Left hindlimb (tissue), 1 donor: ENCODE results near the gene LMAN1.

ENCODE experiments used
- DNase-seq: peaks from one replicate; pipeline ENCODE4 v3.0.0-alpha.2; 2018

Gene LMAN1

GRCh38 chr18:59300676-59301285, 58.3 kb downstream of the LMAN1 start:
- no peak for DNase-seq

GRCh38 chr18:59298871-59299270, 60.2 kb downstream of the LMAN1 start:
- no peak for DNase-seq

GRCh38 chr18:59293317-59293716, 65.7 kb downstream of the LMAN1 start:
- no peak for DNase-seq

GRCh38 chr18:59286341-59286740, 72.7 kb downstream of the LMAN1 start:
- DNase-seq, result no peak

- DNase-seq, result no peak
Measured at GRCh38 chr18:59282341-59282740, 76.7 kb downstream of the LMAN1 start.

GRCh38 chr18:59279722-59280121, 79.3 kb downstream of the LMAN1 start:
- no peak for DNase-seq

GRCh38 chr18:59279193-59279592, 79.9 kb downstream of the LMAN1 start:
- no peak for DNase-seq

- DNase-seq, result no peak
Measured at GRCh38 chr18:59278793-59279192, 80.3 kb downstream of the LMAN1 start.
